Stimulated activated CD4-positive, alpha-beta T cell treated with anti-CD3 and anti-CD28 coated beads, TNF-alpha, amount 100 ng/mL, for 4 hours (primary cell): ENCODE measurements around the gene INPP5B.
A peak's percentile ranks its signal among the peaks of the same experiment; 100 is the strongest.

Source experiments
- DNase-seq, 3 experiments: peaks; one replicate each; pipeline ENCODE4 v3.0.0-alpha.2; 2020; ENCODE audit warnings: low read depth in 3 of 3

INPP5B gene

GRCh38 chr1:37872692-37873091 lies 74.2 kb downstream of the INPP5B start:
- DNase-seq = no peak

DNA sequence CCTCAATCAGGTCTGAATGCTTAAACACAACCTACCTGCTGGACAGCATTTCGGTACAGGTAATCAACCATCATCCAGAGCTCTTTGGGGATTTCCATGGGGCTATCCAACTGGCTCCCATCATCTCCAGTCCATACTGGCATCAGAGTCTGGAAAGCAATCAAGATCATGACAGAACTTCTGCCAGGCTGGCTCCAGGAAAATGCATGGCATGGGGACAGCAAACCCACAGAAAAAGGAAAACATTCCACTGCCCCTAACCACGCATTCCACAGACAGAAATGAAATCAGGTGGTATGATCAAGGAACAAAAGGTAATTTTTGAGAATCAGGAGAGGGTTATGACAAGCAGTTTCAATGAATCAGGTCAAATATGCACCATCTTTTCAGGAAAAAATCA lies 78.4 kb downstream of the INPP5B start:
- no peak for DNase-seq

GRCh38 chr1:37867784-37868183 lies 79.1 kb downstream of the INPP5B start:
- no peak for DNase-seq

DNA sequence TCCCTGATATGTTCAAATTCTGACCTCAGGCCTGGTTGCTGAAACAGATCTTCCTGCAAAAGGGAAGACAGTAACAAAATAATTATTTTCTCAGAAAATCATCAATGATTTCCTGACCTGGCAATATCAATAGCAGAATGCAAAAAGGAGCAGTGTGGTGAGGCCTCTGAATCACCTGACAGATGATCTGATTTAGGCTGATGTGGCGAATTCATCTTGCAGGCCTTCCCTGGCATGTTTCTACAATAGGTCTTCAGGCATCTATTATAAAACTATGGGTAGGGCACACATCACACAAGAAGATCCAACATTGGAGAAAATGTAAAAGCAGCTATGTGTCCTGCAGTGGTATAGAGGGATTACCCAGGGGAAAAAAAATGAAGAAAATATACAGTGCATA lies 80.4 kb downstream of the INPP5B start:
- no peak for DNase-seq

DNA sequence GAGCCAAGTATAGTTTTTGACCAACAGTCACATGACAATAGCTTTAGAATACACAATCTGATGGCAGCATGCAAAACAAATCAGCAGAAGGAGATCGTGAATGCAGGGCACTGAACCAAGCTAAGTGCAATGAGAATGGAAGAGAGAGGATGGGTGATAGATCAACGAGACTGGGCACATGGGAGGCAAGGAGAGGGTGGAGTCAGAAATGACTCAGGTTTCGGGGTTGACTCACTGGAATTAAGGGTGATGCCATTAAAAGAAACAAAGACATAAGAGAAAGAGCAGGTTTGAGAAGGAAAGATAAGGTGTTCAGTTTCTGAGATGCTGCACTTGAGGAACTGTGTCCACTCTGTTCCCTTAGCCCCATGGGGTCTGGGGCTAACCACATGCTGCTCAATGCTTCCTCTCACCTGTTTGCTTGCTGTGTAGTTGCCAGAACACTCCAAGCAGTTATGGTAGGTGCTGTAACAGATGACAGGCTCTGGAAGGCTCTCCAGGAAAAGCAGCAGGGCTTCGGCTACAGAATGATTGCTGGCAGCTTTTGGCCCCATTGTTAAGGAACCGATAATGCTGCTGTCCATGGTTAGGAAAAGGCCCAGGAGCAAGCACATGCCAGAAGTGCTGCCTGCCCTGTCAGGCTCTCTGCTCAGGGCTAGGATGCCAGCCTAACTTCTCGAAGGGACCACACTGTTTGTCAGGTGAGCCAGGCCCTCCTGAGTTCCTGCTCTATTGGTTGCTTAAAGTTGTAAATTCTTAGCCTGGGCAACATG lies 81.3 kb downstream of the INPP5B start:
- no peak for DNase-seq

DNA sequence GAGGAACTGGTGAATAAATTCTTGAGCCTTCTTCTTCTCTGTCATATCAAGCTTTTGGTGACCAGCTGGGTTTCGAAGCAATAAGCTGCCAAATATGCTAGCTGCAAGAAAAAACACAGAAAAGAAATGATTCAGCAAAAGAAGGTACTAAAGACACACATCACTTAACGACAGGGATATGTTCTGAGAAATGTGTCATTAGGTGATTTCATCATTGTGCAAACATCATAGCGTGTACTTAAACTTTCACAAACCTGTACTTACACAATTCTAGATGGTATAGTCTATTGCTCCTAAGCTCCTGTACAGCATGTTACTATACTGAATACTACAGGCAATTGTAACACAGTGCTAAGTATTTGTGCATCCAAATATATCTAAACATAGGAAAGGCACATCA lies 84.5 kb downstream of the INPP5B start:
- DNase-seq = no peak

DNA sequence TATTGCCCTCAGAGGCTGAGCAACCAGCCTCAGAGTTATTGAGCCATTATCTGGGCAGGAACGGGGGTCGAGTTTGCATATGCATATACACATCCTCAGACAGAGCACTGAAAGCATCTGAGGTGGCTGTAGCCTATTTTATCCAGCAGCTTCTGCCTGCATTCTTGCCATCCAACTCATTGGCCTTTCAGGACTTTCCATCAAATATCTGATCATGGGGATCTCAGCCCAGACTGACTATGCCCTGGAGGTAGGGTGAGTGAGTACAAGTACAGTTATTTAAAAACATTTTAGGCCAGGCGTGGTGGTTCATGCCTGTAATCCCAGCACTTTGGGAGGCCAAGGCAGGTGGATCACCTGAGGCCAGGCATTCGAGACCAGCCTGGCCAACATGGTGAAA lies 85.7 kb downstream of the INPP5B start:
- DNase-seq = no peak

GRCh38 chr1:37860346-37860666 lies 86.5 kb downstream of the INPP5B start:
- DNase-seq = no peak

- DNase-seq = peak; percentile 89 to 94 (median 94)
Measured at GRCh38 chr1:37859507-37860345, 87.1 kb downstream of the INPP5B start, which contains the start of gene MTF1. MTF1 (minus strand) TSS chr1:37859592; CDS start chr1:37857658, 1,934 bp downstream.

- DNase-seq = no peak
Measured at GRCh38 chr1:37858931-37859506, 87.8 kb downstream of the INPP5B start.

DNA sequence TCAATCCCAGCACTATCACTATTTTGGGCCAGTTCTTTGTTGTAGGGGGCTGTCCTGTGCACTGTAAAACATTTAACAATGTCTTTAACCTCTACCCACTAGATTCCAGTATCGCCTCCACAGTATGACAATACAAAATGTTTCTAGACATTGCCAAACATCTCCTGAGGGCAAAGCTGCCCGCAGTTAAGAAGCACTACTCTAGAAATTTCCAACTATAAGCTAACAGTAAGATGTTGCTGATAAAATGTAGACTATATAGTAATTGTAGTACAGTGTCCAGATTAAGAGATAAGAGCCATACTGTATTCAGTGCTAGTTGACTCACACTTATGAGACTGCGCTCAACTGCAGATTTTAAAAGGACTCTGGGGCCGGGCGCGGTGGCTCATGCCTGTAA lies 92.4 kb downstream of the INPP5B start:
- no peak for DNase-seq

- DNase-seq = no peak
Measured at GRCh38 chr1:37853157-37853556, 93.7 kb downstream of the INPP5B start.

DNA sequence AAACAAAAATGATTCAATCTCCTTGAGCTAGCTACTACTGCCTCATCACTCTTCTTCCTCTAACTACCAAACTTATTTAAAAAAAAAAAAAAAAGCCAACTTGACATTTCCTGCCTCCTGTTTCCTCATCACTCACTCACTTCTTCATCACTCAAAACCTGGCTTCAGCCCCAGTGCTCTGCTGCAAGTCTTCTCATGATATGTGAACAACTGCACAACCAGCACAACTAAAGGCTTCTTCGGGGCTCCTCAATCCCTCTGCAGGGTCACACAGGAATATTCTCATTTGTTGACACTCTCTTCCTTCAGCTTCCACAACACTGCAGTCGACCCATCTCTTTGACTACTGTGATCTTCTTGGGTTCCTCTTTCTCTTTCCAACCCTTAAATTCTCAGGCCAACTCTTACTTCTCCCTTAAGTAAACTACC lies 95.1 kb downstream of the INPP5B start:
- no peak for DNase-seq

GRCh38 chr1:37851262-37851661 lies 95.6 kb downstream of the INPP5B start:
- DNase-seq = no peak

GRCh38 chr1:37850352-37850955 lies 96.4 kb downstream of the INPP5B start:
- no peak for DNase-seq

GRCh38 chr1:37849480-37849879 lies 97.4 kb downstream of the INPP5B start:
- no peak for DNase-seq

DNA sequence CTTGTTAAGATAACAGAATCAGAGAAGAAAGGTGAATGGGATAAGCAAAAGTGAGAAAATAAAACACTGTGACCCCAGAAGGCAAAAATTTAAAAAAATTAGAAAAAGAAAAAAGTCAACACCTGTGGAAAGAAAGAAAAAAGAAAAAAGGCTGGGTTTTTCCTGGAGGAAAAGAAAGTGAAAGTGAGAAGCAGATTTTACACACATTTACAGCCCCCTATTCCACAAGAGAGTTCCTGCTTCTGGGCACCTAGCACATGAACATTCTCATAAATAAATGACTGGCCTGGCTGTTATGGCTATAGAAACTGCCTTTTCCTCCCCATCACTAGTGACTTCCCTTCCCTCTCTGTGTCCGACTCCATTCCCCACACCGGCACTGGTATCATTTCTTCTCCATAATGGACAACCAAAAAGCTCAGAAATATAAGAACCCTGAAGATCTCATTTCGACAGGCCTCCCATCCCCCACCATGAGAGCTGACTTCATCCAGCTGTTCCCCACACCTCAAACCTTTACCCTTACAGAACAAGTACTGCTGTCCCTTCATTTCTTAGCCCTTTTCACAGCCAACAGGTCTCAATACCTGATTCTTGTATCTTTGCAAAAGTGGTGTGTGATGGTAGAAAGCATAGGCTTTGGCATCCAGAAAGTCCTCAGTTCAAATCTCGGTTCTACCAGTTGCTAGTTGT lies 100.1 kb downstream of the INPP5B start:
- no peak for DNase-seq

- no peak for DNase-seq
Measured at GRCh38 chr1:37845786-37846185, 101.1 kb downstream of the INPP5B start.

DNA sequence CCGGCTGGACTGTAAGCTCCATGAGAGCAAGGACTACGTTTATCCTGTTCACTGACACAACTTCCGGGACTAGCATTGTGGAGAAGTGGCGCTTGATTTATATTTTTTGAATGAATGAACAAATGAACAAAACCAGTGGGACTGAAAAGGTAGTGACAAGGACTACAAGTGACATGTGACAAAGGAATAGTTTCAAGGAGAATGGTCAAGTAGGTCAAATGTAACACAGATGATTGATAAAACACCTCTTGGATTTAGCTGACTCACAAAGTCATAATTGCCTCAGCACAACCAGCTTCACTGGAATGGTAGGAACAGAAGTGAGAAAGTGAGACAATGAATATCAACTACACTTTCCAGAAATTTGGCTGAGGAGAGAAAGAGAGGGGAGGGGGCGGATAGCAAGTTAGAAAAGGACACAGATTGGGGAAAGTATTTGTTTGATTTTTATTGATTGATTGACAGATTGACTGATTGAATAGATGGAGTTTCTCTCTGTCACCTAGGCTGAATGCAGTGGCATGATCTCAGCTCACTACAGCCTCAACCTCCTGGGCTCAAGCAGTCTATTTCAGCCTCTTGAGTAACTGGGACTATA lies 101.7 kb downstream of the INPP5B start:
- DNase-seq = no peak

GRCh38 chr1:37844536-37844935 lies 102.3 kb downstream of the INPP5B start:
- no peak for DNase-seq

DNA sequence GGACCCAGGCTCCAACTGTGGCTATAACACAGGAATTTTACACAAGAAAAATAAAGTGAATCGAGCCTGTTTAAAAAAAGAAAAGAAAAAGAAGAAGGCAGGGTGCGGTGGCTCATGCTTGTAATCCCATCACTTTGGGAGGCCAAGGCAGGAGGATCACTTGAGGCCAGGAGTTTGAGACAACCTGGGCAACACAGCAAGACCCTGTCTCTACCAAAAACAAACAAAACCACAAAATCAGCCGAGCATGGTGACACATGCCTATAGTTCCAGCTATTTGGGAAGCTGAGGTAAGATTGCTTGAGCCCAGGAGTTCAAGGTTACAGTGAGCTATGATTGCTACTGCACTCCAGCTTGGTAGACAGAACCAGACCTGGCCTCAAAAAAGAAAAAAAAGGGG lies 105.2 kb downstream of the INPP5B start:
- no peak for DNase-seq
